A549 (cell line): ENCODE measurements around the gene PLPP4.

Experiments used
- CTCF ChIP-seq: fragments of >200 bp; sonication (Bioruptor Twin); formaldehyde crosslinking; IDR thresholded peaks from 3 replicates; pipeline ENCODE4 v1.5.1; 2016
- EHMT2 ChIP-seq: fragments of 200-600 bp; sonication (generic); IDR thresholded peaks from 2 replicates; pipeline ENCODE4 v1.6.1; 2016; ENCODE audit warnings: antibody characterized with exemption, low read depth, mild to moderate bottlenecking, moderate library complexity
- ELK1 ChIP-seq: fragments of 150-350 bp; IDR thresholded peaks from 2 replicates; pipeline ENCODE4 v1.6.1; 2014; ENCODE audit warnings: low read depth, mild to moderate bottlenecking, low read length
- KDM1A ChIP-seq: fragments of 200-600 bp; sonication (generic); IDR thresholded peaks from 2 replicates; pipeline ENCODE4 v1.6.1; 2016; ENCODE audit warnings: low read depth, mild to moderate bottlenecking
- MAFK ChIP-seq: fragments of 450-650 bp; IDR thresholded peaks from 2 replicates; pipeline ENCODE4 v1.6.1; 2014; ENCODE audit not compliant: partially characterized antibody
- MAX ChIP-seq: IDR thresholded peaks from 2 replicates; pipeline ENCODE4 v1.6.1; 2012
- PBX3 ChIP-seq: IDR thresholded peaks from 2 replicates; pipeline ENCODE4 v1.6.1; 2012
- POLR2A ChIP-seq: IDR thresholded peaks from 2 replicates; pipeline ENCODE4 v1.6.1; 2012; ENCODE audit warnings: mild to moderate bottlenecking, low read length
- RAD21 ChIP-seq, 2 experiments: fragments of >200 bp in 1 of 2; sonication (Bioruptor Twin) in 1 of 2; formaldehyde crosslinking in 1 of 2; IDR thresholded peaks in 1 of 2; conservative IDR thresholded peaks in 1 of 2; 2 replicates in 1 of 2; 3 replicates in 1 of 2; pipeline ENCODE4 v1.6.1; 2012 to 2018; ENCODE audit warnings: inconsistent platforms in 1 of 2
- REST ChIP-seq: fragments of 200-600 bp; sonication (generic); IDR thresholded peaks from 2 replicates; pipeline ENCODE4 v1.6.1; 2016; ENCODE audit warnings: antibody characterized with exemption, mild to moderate bottlenecking, moderate library complexity
- RNF2 ChIP-seq: fragments of 200-600 bp; sonication (generic); IDR thresholded peaks from 2 replicates; pipeline ENCODE4 v1.6.1; 2016; ENCODE audit warnings: low read depth, mild to moderate bottlenecking, antibody characterized with exemption, moderate library complexity, borderline replicate concordance
- USF2 ChIP-seq: fragments of 450-650 bp; IDR thresholded peaks from 2 replicates; pipeline ENCODE4 v1.6.1; 2014; ENCODE audit warnings: antibody characterized with exemption
- ZFP36 ChIP-seq: fragments of 450-650 bp; IDR thresholded peaks from 2 replicates; pipeline ENCODE4 v1.6.1; 2014; ENCODE audit warnings: borderline replicate concordance; ENCODE audit not compliant: partially characterized antibody

GRCh38 chr10:120437541-120437940 is 19.5 kb upstream of the PLPP4 start:
- TF ChIP-seq CTCF (no peak), REST (no peak), KDM1A (no peak), MAX (no peak), ELK1 (no peak), EHMT2 (no peak), PBX3 (no peak), USF2 (no peak), RAD21 (conservative IDR thresholded peaks at IDR 0.05 in 1 of 2, IDR thresholded peaks at IDR 0.05 in 1 of 2) (no peak), POLR2A (no peak), RNF2 (no peak), MAFK (no peak), ZFP36 (no peak)
